ENCODE data around the gene ZNF189. TPM values are rescaled to one million over a fixed set of nuclear protein-coding genes. Genes with fewer than 3 reads are reported as not detected.

Gene ZNF189
- total RNA-seq, 4 donors from 2014 or later, result 22.3 to 24.7 (median 24.2) TPM

- Histone ChIP-seq H3K4me3 (no peak overlapping the region), H3K36me3 (no peaks in the 10 kb centered on the region), H3K9me3 (no peaks in the 10 kb centered on the region), H3K27me3 (no peaks in the 10 kb centered on the region), H3K4me1 (no peaks in the 10 kb centered on the region), H3K27ac (no peak overlapping the region)
- 31 to 41% methylated on average over 3 of the region's 3 CpGs for WGBS, 2 donors
- no peak for DNase-seq (ENCODE audit: low spot score in 2 of 2)
- TF ChIP-seq POLR2A (IDR thresholded peaks at IDR 0.05) (no peak), CTCF (IDR thresholded peaks at IDR 0.05) (no peak), EP300 (IDR thresholded peaks at IDR 0.05) (no peak)
These were observed 58.4 kb downstream of the ZNF189 start for GRCh38 chr9:101457003-101457402.

GRCh38 chr9:101458963-101459631 is 60.4 kb downstream of the ZNF189 start:
- 43 to 45% methylated on average over 9 of the region's 9 CpGs for WGBS, 2 donors

More at GRCh38 chr9:101458963-101459631, 60.4 kb downstream of the ZNF189 start:
- Histone ChIP-seq H3K27me3 (no peaks in the 10 kb centered on the region), H3K36me3 (no peaks in the 10 kb centered on the region), H3K4me3 (no peak overlapping the region), H3K9me3 (no peaks in the 10 kb centered on the region), H3K27ac (no peak overlapping the region), H3K4me1 (no peaks in the 10 kb centered on the region)
- TF ChIP-seq POLR2A (IDR thresholded peaks at IDR 0.05), result no peak
- peak; percentile 41 to 69 (median 67) for TF ChIP-seq CTCF (IDR thresholded peaks at IDR 0.05)
- peak in 1 of 2 donors; percentile 24 for DNase-seq (ENCODE audit: low spot score in 2 of 2)

Small RNA genes lying within 50 kb of the gene (small RNA-seq; reads per million reads assigned to genes)
- not detected for gene AL353621.2

Other genes starting within 250 kb of the ZNF189 start
- not detected for gene BAAT, start 13.8 kb upstream of the ZNF189 start, total RNA-seq
- gene MRPL50, start 233 bp upstream of the ZNF189 start, total RNA-seq, result 10 to 100 TPM in 1 of 4 donors, 1 to 10 TPM in 3; 6.3 to 10.9 (median 8.5) TPM
- not detected for gene ALDOB, start 36.9 kb downstream of the ZNF189 start, total RNA-seq
- 10 to 100 TPM; 17.8 to 28.5 (median 23.8) TPM for gene RNF20, start 135.0 kb downstream of the ZNF189 start, total RNA-seq
- gene PPP3R2, start 196.1 kb downstream of the ZNF189 start, total RNA-seq, result not detected

Measured in tibial nerve (tissue), 4 donors.